ENCODE measurements around the gene PLA2G4E.
A peak's percentile ranks its signal among the peaks of the same experiment; 100 is the strongest.

Gene PLA2G4E

GRCh38 chr15:41990243-41990605, 30.6 kb downstream of the PLA2G4E start:
- no peak for DNase-seq

GRCh38 chr15:41989573-41990242, 31.1 kb downstream of the PLA2G4E start:
- DNase-seq, result peak; percentile 42

- no peak for DNase-seq
These were observed 31.8 kb downstream of the PLA2G4E start for GRCh38 chr15:41988896-41989572.

GRCh38 chr15:41987925-41988275, 32.9 kb downstream of the PLA2G4E start:
- no peak for DNase-seq

- no peak for DNase-seq
These were observed 33.5 kb downstream of the PLA2G4E start for GRCh38 chr15:41987246-41987924.

GRCh38 chr15:41985236-41986160, 35.3 kb downstream of the PLA2G4E start:
- DNase-seq, result no peak

GRCh38 chr15:41984622-41985021, 36.2 kb downstream of the PLA2G4E start:
- DNase-seq, result no peak

- no peak for DNase-seq
These were observed 36.9 kb downstream of the PLA2G4E start for GRCh38 chr15:41983621-41984571.

GRCh38 chr15:41983221-41983620, 37.6 kb downstream of the PLA2G4E start:
- DNase-seq, result no peak

GRCh38 chr15:41982133-41982930, 38.5 kb downstream of the PLA2G4E start:
- DNase-seq, result no peak

GRCh38 chr15:41981371-41982132, 39.3 kb downstream of the PLA2G4E start:
- DNase-seq, result no peak

- DNase-seq, result no peak
These were observed 40.1 kb downstream of the PLA2G4E start for GRCh38 chr15:41980654-41981323.

GRCh38 chr15:41979493-41980266, 41.2 kb downstream of the PLA2G4E start:
- no peak for DNase-seq

- DNase-seq, result no peak
These were observed 42.3 kb downstream of the PLA2G4E start for GRCh38 chr15:41978534-41978933.

- no peak for DNase-seq
These were observed 43.0 kb downstream of the PLA2G4E start for GRCh38 chr15:41977757-41978383.

GRCh38 chr15:41975669-41976068, 45.2 kb downstream of the PLA2G4E start:
- DNase-seq, result no peak

GRCh38 chr15:41974041-41974440, 46.8 kb downstream of the PLA2G4E start:
- no peak for DNase-seq

Data from NCI-H345 (cell line).